ENCODE results near the gene PRELID3B. TPM values are rescaled to one million over a fixed set of nuclear protein-coding genes. Genes with fewer than 3 reads are reported as not detected.

PRELID3B gene
- total and polyA plus RNA-seq, 2 of the 13 experiments (the other 11 are each of a cell fraction or from before 2014, with no cell fraction given), result 23.3 to 42.6 TPM

DNA sequence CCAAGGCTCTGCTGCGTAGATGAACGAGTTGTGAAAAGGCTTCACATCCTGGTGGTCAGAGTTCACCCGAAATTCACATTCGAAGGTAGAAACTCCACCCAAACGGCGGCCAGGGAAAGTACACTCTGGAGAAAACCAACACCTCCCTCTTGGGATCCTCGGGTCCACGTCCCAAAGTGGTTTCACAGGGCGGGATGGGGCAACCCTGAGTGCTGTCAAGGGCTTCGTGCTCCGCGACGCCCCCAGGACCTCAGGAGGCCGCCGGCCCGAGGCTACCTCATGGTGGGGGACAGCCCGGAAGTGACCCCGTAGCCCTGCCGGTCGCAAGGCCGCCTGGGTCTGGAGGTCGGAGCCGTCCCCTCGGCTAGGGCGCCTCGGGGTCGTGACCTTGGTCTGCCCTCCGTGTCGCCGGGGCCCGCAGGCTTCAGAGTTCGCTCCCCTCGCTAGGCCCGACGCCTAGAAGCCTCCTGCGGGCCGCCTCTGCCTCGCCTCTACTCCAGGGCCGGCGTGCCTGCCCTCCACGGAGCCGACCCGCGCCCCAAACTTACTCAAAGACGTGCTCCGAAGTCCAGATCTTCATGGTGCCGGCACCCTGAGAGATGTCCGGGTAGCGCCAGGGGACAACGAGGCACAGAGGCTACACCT, at the start of gene PRELID3B (continued):
- TF ChIP-seq, protein P1, sequence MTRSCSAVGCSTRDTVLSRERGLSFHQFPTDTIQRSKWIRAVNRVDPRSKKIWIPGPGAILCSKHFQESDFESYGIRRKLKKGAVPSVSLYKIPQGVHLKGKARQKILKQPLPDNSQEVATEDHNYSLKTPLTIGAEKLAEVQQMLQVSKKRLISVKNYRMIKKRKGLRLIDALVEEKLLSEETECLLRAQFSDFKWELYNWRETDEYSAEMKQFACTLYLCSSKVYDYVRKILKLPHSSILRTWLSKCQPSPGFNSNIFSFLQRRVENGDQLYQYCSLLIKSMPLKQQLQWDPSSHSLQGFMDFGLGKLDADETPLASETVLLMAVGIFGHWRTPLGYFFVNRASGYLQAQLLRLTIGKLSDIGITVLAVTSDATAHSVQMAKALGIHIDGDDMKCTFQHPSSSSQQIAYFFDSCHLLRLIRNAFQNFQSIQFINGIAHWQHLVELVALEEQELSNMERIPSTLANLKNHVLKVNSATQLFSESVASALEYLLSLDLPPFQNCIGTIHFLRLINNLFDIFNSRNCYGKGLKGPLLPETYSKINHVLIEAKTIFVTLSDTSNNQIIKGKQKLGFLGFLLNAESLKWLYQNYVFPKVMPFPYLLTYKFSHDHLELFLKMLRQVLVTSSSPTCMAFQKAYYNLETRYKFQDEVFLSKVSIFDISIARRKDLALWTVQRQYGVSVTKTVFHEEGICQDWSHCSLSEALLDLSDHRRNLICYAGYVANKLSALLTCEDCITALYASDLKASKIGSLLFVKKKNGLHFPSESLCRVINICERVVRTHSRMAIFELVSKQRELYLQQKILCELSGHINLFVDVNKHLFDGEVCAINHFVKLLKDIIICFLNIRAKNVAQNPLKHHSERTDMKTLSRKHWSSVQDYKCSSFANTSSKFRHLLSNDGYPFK (CRISPR knock-in tag; IDR thresholded peaks at IDR 0.05; ENCODE audit: borderline replicate concordance), result no peak; the same call in 1 of the 2 replicates
- TF ChIP-seq MXI1 (IDR thresholded peaks at IDR 0.05; ENCODE audit: borderline replicate concordance, low read depth, low read length) (no peak), NFE2L1 (CRISPR knock-in tag; IDR thresholded peaks at IDR 0.05; ENCODE audit: borderline replicate concordance) (0 out of 2 replicates have a peak, but pooled peaks have one; percentile 46), ZNF33A (CRISPR knock-in tag; IDR thresholded peaks at IDR 0.05; ENCODE audit: borderline replicate concordance) (no peak), PAF1 (CRISPR knock-in tag; IDR thresholded peaks at IDR 0.05) (no peak), ZFYVE20 (CRISPR knock-in tag; IDR thresholded peaks at IDR 0.05; ENCODE audit: borderline replicate concordance, low read depth) (no peak), SRSF9 (IDR thresholded peaks at IDR 0.05; ENCODE audit: borderline replicate concordance, insufficient read depth, low read depth, low read length, poor library complexity, severe bottlenecking) (no peak), ZBTB42 (CRISPR knock-in tag; IDR thresholded peaks at IDR 0.05) (no peak), ARNTL (CRISPR knock-in tag; IDR thresholded peaks at IDR 0.05) (0 out of 2 replicates have a peak, but pooled peaks have one; percentile 33), YEATS2 (CRISPR knock-in tag; IDR thresholded peaks at IDR 0.05; ENCODE audit: borderline replicate concordance) (peak; percentile 64; the same call in 1 of the 2 replicates), TEAD2 (CRISPR knock-in tag; IDR thresholded peaks at IDR 0.05) (no peak), ZNF326 (CRISPR knock-in tag; IDR thresholded peaks at IDR 0.05; ENCODE audit: borderline replicate concordance) (no peak)
- TF ChIP-seq, protein P2, sequence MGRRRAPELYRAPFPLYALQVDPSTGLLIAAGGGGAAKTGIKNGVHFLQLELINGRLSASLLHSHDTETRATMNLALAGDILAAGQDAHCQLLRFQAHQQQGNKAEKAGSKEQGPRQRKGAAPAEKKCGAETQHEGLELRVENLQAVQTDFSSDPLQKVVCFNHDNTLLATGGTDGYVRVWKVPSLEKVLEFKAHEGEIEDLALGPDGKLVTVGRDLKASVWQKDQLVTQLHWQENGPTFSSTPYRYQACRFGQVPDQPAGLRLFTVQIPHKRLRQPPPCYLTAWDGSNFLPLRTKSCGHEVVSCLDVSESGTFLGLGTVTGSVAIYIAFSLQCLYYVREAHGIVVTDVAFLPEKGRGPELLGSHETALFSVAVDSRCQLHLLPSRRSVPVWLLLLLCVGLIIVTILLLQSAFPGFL (CRISPR knock-in tag; IDR thresholded peaks at IDR 0.05), result no peak
- TF ChIP-seq, protein P3, sequence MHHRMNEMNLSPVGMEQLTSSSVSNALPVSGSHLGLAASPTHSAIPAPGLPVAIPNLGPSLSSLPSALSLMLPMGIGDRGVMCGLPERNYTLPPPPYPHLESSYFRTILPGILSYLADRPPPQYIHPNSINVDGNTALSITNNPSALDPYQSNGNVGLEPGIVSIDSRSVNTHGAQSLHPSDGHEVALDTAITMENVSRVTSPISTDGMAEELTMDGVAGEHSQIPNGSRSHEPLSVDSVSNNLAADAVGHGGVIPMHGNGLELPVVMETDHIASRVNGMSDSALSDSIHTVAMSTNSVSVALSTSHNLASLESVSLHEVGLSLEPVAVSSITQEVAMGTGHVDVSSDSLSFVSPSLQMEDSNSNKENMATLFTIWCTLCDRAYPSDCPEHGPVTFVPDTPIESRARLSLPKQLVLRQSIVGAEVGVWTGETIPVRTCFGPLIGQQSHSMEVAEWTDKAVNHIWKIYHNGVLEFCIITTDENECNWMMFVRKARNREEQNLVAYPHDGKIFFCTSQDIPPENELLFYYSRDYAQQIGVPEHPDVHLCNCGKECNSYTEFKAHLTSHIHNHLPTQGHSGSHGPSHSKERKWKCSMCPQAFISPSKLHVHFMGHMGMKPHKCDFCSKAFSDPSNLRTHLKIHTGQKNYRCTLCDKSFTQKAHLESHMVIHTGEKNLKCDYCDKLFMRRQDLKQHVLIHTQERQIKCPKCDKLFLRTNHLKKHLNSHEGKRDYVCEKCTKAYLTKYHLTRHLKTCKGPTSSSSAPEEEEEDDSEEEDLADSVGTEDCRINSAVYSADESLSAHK (CRISPR knock-in tag; IDR thresholded peaks at IDR 0.05; ENCODE audit: borderline replicate concordance), result no peak
- TF ChIP-seq, protein P4, sequence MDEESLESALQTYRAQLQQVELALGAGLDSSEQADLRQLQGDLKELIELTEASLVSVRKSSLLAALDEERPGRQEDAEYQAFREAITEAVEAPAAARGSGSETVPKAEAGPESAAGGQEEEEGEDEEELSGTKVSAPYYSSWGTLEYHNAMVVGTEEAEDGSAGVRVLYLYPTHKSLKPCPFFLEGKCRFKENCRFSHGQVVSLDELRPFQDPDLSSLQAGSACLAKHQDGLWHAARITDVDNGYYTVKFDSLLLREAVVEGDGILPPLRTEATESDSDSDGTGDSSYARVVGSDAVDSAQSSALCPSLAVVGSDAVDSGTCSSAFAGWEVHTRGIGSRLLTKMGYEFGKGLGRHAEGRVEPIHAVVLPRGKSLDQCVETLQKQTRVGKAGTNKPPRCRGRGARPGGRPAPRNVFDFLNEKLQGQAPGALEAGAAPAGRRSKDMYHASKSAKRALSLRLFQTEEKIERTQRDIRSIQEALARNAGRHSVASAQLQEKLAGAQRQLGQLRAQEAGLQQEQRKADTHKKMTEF (CRISPR knock-in tag; IDR thresholded peaks at IDR 0.05), result peak; percentile 75; the same call in 1 of the 2 replicates
- TF ChIP-seq, protein P5, sequence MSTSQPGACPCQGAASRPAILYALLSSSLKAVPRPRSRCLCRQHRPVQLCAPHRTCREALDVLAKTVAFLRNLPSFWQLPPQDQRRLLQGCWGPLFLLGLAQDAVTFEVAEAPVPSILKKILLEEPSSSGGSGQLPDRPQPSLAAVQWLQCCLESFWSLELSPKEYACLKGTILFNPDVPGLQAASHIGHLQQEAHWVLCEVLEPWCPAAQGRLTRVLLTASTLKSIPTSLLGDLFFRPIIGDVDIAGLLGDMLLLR (CRISPR knock-in tag; IDR thresholded peaks at IDR 0.05), result no peak
- TF ChIP-seq, protein P6, sequence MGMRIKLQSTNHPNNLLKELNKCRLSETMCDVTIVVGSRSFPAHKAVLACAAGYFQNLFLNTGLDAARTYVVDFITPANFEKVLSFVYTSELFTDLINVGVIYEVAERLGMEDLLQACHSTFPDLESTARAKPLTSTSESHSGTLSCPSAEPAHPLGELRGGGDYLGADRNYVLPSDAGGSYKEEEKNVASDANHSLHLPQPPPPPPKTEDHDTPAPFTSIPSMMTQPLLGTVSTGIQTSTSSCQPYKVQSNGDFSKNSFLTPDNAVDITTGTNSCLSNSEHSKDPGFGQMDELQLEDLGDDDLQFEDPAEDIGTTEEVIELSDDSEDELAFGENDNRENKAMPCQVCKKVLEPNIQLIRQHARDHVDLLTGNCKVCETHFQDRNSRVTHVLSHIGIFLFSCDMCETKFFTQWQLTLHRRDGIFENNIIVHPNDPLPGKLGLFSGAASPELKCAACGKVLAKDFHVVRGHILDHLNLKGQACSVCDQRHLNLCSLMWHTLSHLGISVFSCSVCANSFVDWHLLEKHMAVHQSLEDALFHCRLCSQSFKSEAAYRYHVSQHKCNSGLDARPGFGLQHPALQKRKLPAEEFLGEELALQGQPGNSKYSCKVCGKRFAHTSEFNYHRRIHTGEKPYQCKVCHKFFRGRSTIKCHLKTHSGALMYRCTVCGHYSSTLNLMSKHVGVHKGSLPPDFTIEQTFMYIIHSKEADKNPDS (CRISPR knock-in tag; IDR thresholded peaks at IDR 0.05), result no peak

Measured in HepG2 (cell line).